ENCODE measurements around the gene NR2C2. TPM values are rescaled to one million over a fixed set of nuclear protein-coding genes. Genes with fewer than 3 reads are reported as not detected.

The NR2C2 gene
- total RNA-seq, 1 experiment from 2014 or later = 50.8 TPM

DNA sequence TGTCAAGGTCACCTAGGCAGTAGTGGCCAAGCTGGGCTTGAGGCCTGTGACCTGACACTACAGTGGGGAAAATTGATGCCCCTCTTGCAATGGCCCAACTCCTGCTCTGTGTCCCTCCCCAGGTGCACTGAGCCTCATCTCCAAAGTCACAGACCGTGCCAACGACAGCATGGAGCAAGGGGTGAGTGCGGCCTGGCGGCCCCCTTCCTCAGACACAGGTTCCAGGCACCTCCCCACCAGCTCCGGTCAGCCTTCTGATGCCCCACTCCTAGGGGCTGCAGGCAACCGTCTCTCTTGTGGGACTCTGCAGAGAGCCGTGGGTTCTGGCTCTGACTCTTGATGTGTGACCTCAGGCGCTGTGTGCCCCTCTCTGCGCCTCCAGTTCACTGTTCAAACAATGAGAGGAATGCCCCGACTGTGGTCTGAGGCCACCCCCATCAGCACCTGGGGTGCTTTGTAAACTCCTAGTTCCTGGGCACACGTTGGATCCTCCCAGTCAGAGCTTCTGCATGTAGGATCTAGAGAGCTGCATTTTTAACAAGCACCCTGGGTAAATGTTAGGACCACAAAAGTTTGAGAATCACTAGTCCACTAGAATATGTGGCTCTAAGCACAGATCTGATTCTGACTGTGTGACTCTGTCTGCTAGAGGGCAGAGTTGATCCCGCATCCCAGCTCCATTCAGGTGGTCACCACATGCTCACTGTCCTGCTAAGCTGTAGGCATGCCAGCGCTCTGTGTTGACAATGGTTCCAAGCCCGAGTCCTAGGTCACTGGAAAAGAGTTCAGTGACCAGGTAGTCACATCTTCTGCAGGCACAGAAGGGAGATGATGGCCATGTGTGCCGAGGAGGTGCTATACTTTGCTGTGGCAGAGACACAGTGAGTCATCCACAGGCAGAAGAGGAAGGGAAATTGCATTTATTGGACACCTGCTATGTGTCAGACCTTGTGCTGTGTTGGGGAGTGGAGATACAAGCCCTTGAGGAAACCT lies 46.2 kb upstream of the NR2C2 start:
- H3K4me3 Mint-ChIP-seq = no peak overlapping the region
- H3K9me3 Mint-ChIP-seq = peaks cover 21% of the 10 kb centered on the region
- ChIA-PET CTCF (interaction anchor here (1.0 to 2.8 kb wide), 9 partner anchors 13 to 128 kb away, joined by 3 to 12 read pairs (median 3); no protein-coding TSS in a partner anchor), POLR2A (interaction anchor here (0.5 to 0.7 kb wide), 2 partner anchors 79 to 664 kb away, joined by 3 to 5 read pairs; no protein-coding TSS in a partner anchor)
- H3K27ac Mint-ChIP-seq = peak overlapping the region; percentile 38; the same call in 1 of the 2 replicates
- DNase-seq (ENCODE audit: low spot score) = no peak
- TF ChIP-seq NFYB (CRISPR knock-in tag; conservative IDR thresholded peaks at IDR 0.05; ENCODE audit: low read depth) (no peak), JUN (CRISPR knock-in tag; IDR thresholded peaks at IDR 0.05) (no peak), FOXJ3 (CRISPR knock-in tag; IDR thresholded peaks at IDR 0.05; ENCODE audit: borderline replicate concordance) (no peak), SOX15 (CRISPR knock-in tag; IDR thresholded peaks at IDR 0.05) (no peak), MXD4 (CRISPR knock-in tag; IDR thresholded peaks at IDR 0.05; ENCODE audit: borderline replicate concordance) (no peak), TEAD4 (CRISPR knock-in tag; IDR thresholded peaks at IDR 0.05) (no peak), FOXP1 (CRISPR knock-in tag; IDR thresholded peaks at IDR 0.05; ENCODE audit: borderline replicate concordance) (no peak), ETV6 (CRISPR knock-in tag; IDR thresholded peaks at IDR 0.05) (no peak)
- TF ChIP-seq, protein P1, sequence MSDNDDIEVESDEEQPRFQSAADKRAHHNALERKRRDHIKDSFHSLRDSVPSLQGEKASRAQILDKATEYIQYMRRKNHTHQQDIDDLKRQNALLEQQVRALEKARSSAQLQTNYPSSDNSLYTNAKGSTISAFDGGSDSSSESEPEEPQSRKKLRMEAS (CRISPR knock-in tag; IDR thresholded peaks at IDR 0.05) = no peak
- TF ChIP-seq, protein P2, sequence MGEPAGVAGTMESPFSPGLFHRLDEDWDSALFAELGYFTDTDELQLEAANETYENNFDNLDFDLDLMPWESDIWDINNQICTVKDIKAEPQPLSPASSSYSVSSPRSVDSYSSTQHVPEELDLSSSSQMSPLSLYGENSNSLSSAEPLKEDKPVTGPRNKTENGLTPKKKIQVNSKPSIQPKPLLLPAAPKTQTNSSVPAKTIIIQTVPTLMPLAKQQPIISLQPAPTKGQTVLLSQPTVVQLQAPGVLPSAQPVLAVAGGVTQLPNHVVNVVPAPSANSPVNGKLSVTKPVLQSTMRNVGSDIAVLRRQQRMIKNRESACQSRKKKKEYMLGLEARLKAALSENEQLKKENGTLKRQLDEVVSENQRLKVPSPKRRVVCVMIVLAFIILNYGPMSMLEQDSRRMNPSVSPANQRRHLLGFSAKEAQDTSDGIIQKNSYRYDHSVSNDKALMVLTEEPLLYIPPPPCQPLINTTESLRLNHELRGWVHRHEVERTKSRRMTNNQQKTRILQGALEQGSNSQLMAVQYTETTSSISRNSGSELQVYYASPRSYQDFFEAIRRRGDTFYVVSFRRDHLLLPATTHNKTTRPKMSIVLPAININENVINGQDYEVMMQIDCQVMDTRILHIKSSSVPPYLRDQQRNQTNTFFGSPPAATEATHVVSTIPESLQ (CRISPR knock-in tag; IDR thresholded peaks at IDR 0.05) = no peak
- TF ChIP-seq, protein P3, sequence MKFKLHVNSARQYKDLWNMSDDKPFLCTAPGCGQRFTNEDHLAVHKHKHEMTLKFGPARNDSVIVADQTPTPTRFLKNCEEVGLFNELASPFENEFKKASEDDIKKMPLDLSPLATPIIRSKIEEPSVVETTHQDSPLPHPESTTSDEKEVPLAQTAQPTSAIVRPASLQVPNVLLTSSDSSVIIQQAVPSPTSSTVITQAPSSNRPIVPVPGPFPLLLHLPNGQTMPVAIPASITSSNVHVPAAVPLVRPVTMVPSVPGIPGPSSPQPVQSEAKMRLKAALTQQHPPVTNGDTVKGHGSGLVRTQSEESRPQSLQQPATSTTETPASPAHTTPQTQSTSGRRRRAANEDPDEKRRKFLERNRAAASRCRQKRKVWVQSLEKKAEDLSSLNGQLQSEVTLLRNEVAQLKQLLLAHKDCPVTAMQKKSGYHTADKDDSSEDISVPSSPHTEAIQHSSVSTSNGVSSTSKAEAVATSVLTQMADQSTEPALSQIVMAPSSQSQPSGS (CRISPR knock-in tag; IDR thresholded peaks at IDR 0.05; ENCODE audit: borderline replicate concordance, low read depth) = no peak
- TF ChIP-seq, protein P4, sequence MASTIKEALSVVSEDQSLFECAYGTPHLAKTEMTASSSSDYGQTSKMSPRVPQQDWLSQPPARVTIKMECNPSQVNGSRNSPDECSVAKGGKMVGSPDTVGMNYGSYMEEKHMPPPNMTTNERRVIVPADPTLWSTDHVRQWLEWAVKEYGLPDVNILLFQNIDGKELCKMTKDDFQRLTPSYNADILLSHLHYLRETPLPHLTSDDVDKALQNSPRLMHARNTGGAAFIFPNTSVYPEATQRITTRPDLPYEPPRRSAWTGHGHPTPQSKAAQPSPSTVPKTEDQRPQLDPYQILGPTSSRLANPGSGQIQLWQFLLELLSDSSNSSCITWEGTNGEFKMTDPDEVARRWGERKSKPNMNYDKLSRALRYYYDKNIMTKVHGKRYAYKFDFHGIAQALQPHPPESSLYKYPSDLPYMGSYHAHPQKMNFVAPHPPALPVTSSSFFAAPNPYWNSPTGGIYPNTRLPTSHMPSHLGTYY (CRISPR knock-in tag; IDR thresholded peaks at IDR 0.05) = no peak
- TF ChIP-seq, protein P5, sequence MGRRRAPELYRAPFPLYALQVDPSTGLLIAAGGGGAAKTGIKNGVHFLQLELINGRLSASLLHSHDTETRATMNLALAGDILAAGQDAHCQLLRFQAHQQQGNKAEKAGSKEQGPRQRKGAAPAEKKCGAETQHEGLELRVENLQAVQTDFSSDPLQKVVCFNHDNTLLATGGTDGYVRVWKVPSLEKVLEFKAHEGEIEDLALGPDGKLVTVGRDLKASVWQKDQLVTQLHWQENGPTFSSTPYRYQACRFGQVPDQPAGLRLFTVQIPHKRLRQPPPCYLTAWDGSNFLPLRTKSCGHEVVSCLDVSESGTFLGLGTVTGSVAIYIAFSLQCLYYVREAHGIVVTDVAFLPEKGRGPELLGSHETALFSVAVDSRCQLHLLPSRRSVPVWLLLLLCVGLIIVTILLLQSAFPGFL (CRISPR knock-in tag; IDR thresholded peaks at IDR 0.05; ENCODE audit: borderline replicate concordance) = no peak
- TF ChIP-seq, protein P6, sequence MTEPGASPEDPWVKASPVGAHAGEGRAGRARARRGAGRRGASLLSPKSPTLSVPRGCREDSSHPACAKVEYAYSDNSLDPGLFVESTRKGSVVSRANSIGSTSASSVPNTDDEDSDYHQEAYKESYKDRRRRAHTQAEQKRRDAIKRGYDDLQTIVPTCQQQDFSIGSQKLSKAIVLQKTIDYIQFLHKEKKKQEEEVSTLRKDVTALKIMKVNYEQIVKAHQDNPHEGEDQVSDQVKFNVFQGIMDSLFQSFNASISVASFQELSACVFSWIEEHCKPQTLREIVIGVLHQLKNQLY (CRISPR knock-in tag; IDR thresholded peaks at IDR 0.05) = no peak
- TF ChIP-seq, protein P7, sequence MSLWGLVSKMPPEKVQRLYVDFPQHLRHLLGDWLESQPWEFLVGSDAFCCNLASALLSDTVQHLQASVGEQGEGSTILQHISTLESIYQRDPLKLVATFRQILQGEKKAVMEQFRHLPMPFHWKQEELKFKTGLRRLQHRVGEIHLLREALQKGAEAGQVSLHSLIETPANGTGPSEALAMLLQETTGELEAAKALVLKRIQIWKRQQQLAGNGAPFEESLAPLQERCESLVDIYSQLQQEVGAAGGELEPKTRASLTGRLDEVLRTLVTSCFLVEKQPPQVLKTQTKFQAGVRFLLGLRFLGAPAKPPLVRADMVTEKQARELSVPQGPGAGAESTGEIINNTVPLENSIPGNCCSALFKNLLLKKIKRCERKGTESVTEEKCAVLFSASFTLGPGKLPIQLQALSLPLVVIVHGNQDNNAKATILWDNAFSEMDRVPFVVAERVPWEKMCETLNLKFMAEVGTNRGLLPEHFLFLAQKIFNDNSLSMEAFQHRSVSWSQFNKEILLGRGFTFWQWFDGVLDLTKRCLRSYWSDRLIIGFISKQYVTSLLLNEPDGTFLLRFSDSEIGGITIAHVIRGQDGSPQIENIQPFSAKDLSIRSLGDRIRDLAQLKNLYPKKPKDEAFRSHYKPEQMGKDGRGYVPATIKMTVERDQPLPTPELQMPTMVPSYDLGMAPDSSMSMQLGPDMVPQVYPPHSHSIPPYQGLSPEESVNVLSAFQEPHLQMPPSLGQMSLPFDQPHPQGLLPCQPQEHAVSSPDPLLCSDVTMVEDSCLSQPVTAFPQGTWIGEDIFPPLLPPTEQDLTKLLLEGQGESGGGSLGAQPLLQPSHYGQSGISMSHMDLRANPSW (CRISPR knock-in tag; conservative IDR thresholded peaks at IDR 0.05; ENCODE audit: low read depth) = no peak
- no peaks in the 10 kb centered on the region for H3K27me3 Mint-ChIP-seq (ENCODE audit: low read depth)
- peak; percentile 22; the same call in 1 of the 2 replicates for ATAC-seq
- peaks cover 15% of the 10 kb centered on the region for H3K36me3 Mint-ChIP-seq
- peaks cover 31% of the 10 kb centered on the region for H3K4me1 Mint-ChIP-seq
